ENCODE results near the gene MTG1. TPM values are rescaled to one million over a fixed set of nuclear protein-coding genes. Genes with fewer than 3 reads are reported as not detected.
"Not testable (repeated sequence)": the region's sequence is repeated elsewhere in the genome, so short reads cannot be mapped to it uniquely, and the experiment has no call there.

The MTG1 gene
- total RNA-seq, 1 donor from 2014 or later: 20.9 TPM

DNA sequence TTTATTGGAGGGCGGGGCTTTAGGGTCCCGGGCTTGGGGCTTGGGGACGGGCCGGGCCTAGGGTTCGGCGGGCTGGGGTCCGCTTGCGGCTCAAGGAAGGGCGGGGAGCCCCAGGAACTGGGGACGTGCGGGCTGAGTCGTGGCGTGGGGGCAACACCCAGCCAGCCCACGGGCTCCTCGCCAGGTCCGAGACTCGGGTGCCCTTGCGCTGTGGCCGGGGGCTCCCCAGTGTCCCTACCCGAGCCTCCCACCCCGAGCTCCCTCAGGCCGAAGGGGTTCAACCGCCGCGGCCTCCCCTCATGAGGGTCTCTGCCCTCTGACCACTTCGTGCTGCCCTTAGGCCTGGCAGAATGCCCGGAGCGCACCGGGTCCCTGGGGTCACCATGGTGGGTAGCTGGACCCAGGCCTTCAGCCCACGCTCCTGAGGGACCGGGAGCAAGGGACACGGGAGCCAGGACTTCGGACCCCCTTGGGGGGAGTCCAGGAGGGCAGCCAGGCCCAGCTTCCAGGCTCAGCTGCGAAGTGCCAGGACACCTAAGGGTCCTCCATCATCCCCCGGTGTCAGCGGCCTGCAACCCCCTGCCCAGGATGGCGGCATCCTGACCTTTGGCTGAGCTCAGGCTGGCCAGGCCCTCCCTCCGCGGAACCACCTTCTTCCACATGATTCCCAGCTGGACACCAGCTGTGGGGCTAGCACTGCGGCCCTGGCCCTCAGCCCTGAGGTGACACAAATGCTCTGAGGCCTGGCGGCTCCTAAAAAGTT, 35.6 kb upstream of the MTG1 start:
- intact Hi-C loops (cut with micrococcal nuclease): no loop called here
- DNase-seq (peak; percentile 76), ATAC-seq (peak; percentile 64)

DNA sequence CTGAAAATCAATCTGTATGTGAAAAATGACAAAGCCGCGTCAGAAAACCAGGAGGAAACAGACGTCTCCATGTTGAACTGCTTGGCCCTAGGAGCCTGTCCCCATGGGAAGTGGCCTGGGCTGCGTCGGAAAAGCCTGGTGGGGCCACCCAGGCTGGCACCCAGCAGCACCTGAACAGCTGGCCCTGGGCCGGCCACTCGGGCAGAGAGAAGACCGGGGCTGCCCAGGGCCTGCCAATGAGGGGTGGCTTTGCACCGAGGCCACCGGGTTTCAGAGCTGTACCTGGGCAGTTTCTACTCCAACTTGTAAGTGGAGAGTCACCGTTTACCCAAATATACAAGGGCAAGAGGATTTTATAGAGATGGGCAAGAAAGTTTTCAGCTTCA, 35.0 kb upstream of the MTG1 start:
- ATAC-seq: no peak
- DNase-seq: no peak
- intact Hi-C loops (cut with micrococcal nuclease): no loop called here

DNA sequence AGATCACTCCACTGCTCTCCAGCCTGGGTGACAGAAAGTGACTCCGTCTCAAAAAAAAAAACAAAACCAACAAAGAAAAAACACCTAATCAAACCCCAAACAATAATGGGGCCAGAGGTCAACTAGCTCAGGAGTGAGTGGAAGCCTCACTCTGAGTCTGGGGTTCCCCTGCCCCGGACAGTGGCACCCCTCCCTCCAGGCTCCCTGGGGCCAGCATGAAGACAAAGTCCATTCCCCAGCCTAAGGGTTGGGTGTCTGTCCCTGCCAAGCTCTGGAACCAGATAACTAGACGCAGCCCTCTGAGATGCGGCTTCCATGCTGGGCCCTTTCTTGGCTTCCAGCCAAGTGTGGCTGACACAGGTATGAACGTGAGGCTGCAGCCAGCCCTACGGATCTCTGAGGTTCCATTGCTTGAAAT, 34.4 kb upstream of the MTG1 start:
- intact Hi-C loops (cut with micrococcal nuclease): no loop called here
- peak; percentile 11 for ATAC-seq
- DNase-seq: peak; percentile 53

DNA sequence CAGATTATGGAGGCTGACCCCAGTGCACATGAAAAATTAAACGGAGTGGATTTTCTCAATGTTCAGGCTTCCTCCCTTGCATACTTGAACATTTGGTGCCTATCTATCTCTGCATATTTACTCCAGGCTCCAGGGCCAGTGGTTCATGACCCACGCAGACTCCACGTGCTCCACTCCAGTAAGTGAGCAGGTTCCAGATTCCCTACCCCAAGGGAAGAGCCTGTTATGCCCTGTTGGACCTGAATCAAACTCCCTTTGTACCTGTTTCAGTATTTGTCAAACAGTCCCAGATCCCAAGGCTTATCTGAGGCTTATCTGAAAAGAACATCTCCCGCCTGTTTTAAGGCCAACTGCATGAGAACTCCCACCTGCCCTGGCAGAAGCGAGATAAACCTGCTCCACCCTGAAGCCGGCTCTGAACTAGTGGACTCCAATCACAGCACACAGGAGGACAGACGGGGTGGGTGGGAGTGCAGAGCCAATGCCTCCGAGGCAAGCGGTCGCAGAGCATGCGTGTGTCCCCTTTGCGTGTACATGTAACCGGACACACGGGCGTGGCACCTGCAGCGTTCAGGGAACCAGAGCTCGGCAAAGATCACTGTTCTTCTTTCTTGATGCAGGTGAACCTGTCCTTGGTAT, 33.9 kb upstream of the MTG1 start:
- intact Hi-C loops (cut with micrococcal nuclease): no loop called here
- ATAC-seq (no peak), DNase-seq (no peak)

DNA sequence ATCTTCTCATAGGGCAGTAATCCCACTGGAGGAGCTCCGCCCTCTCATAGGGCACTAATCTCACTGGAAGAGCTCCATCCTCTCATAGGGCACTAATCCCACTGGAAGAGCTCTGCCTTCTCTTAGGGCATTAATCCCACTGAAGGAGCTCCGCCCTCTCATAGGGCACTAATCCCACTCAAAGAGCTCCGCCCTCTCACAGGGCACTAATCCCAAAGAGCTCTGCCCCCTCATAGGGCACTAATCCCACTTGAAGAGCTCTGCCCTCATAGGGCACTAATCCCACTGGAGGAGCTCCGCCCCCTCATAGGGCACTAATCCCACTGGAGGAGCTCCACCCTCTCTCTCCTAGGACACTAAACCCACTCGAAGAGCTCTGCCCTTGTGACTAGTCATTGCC, 32.7 kb upstream of the MTG1 start:
- intact Hi-C loops (cut with micrococcal nuclease): no loop called here
- DNase-seq: no peak
- no peak for ATAC-seq

DNA sequence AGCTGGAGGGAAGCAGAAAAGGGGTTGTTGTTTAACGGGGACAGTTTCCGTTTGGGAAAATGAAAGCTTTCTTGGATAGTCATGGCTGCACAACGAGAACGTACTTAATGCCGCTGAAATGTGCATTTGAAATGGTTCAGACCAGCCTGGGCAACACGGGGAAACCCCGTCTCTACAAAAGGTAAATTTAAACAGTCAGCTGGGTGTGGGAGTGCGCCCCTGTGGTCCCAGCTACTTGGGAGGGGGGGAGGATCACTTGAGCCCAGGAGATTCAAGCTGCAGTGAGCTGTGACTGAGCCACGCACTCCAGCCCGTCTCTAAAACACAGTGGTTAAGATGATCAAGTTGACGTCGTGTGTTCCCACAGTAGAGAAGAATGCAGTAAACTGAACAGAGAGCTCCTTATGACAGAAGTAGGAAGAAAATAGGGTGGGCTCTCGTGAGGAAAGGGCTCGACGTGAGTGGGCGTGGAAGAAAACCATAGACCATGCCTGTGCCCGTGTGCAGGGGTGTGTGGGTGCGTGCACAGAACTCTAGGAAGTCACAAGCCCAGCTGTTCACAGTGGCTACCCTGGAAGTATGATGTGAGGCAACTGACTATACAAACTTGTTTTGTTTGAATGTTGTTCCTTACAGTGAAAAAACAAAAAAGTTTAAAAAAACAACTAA, 32.0 kb upstream of the MTG1 start:
- DNase-seq (no peak), ATAC-seq (no peak)
- intact Hi-C loops (cut with micrococcal nuclease): no loop called here

DNA sequence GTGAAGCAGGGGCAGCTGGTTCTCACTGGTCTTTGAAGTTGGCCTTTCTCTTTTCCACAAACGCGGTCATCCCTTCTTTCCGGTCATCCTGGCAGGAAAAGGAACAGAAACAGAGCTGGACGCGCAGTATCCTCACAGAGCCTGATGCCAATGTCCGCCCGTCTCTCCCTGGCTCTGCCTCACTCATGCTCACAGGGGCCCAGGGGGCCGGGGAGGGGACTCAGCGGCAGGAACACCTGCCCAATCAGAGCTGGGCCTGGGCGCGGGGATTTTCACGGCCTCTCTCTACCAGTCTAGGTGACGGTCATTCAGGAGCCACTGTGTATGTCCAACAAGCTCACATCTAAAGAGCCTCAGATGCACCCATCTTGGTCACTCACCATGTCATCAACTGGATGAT, 31.1 kb upstream of the MTG1 start:
- ATAC-seq (no peak), DNase-seq (no peak)
- intact Hi-C loops (cut with micrococcal nuclease): no loop called here

DNA sequence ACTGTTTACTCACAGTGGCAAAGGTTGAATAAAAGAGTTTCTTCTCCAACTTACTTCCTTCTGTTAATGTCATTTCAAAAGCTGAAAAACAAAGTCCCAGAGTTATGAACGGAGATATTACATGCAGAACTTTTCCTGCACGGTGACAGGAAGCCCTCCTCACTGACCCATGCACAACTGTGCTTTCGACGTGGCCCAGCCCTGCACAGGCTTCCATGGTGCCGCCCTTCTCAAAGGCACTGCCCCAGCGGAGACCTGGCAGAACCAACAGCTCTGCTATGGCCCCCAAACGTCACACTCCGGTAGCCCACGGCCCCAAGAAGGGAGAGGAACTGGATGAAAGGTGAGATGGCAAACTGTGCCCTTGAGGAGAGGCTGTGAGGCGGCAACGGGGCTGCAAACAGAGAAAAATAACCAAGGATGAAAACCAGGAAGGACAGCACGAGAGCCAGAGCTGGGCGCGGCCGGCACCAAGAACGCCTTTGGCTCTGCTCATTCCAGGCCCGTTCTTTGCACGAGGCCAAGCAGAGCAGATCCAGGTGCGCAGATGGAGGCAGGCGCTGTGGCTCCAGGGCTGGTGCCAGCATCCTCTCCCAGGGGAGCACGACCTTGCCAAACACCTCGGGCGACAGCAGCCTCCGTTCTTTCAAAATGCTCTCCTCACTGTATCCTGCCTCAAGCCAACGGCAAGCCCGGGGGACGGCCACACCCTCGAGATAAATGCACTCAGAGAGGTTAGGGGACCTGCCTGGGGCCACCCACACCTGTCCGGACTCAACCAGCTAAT, 29.1 kb upstream of the MTG1 start:
- no peak for DNase-seq
- peak; percentile 23 for ATAC-seq
- intact Hi-C loops (cut with micrococcal nuclease): no loop called here

DNA sequence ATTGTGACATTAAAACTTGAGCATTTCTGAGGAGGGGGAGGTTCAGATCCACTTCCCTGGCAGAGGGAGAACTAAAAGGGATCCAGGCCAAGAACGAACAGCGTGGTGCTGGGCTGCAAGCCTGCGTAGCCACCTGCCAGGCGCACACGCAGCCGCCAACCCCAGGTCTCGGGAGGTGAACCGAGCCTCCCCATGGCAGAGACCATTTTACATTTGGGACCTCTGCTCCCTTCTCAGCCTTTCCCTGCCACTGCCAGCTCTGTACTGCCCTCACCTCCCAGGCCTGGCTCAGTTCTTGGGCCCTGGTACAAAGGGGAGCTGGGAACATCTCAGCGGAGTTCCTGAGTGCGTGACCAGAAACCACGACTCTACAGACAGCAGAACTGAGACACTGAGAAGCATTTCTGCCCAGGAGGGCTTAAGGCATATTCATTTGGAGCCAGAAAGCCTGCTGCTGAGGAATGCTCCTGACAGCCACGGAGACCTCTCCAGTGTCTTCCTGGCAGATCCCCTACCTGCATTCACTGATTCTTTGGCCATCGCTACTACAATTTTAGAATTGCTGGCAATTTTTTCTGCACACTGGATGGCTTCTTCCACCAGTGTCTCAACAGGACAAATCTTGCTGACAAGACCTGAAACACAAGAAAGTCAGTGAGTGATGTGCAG, 28.4 kb upstream of the MTG1 start:
- DNase-seq: no peak
- intact Hi-C loops (cut with micrococcal nuclease): no loop called here
- ATAC-seq: no peak

DNA sequence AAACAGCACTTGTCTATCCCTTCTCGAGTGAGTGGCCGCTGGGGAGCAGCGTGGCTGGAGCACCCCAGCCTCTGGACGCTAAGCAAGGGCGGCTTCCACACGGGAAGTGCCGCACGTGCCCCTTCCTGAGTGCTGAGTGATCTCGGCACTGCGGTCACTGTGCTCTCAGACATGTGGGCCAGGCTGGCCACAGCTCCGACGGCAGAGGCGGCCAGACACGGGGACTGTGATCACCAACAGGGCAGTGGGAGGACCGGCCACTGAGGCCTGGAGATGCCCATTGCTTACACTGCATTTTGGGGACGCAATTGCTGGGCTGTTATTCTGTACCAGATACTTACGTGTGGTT, 27.9 kb upstream of the MTG1 start:
- ATAC-seq: no peak
- intact Hi-C loops (cut with micrococcal nuclease): no loop called here

DNA sequence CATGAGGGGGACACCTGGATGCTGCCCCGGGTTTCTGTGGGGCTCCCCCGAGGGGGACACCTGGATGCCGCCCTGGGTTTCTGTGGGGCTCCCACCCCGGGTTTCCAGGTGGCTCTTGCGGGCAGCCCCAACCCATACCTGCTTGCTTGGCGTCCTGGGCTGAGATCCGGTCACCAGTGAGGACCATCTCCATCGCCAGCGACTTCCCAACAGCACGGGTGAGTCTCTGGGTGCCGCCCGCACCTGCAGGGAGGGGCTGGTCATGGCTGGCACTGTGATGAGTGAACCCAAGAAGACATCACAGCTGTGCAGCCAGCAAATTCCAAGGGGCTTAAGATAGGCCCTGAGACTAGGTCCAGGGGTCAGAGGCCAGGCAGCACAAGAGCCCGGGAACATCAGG, 27.2 kb upstream of the MTG1 start:
- no peak for DNase-seq
- intact Hi-C loops (cut with micrococcal nuclease): no loop called here
- no peak for ATAC-seq

More for the DNA sequence above, 27.9 kb upstream of the MTG1 start:
- no peak for DNase-seq

DNA sequence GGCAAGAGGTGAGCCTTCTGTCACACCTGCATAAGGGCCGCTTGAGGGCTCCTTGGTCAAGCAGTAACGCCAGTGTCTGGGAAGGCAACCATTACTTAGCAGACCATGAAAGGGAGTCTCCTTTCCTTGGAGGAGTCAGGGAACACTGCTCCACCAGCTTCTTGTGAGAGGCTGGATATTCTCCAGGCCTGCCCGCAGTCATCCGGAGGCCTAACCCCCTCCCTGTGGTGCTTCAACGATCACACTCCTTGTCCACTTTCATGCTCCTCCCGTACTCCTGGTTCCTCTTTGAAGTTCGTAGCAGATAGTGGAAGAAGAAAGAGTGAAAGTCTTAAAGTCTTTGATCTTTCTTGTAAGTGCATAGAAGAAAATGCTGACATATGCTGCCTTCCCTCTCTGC, 26.5 kb upstream of the MTG1 start:
- intact Hi-C loops (cut with micrococcal nuclease); ATAC-seq; DNase-seq: not testable (repeated sequence)

DNA sequence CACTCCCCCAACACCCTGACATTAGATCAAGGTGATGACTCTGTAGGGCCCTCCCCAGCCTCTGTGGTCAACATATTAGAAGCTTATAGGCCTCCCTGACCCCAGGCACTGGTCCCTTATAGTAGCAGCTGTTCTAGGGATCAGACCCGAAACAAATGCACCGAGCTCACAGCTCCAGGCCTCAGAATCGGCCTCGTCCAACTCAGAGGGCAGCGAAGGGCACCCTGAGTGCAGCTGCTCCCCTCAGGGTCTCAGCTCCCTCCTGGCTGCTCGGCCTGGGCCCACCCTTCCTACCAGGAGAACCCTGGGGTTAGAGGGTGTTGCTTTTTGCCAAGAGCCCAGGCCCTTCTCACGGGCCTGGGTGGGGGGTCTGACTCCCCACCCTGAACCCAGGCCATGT, 25.8 kb upstream of the MTG1 start:
- ATAC-seq: no peak
- intact Hi-C loops (cut with micrococcal nuclease): no loop called here
- DNase-seq: no peak

DNA sequence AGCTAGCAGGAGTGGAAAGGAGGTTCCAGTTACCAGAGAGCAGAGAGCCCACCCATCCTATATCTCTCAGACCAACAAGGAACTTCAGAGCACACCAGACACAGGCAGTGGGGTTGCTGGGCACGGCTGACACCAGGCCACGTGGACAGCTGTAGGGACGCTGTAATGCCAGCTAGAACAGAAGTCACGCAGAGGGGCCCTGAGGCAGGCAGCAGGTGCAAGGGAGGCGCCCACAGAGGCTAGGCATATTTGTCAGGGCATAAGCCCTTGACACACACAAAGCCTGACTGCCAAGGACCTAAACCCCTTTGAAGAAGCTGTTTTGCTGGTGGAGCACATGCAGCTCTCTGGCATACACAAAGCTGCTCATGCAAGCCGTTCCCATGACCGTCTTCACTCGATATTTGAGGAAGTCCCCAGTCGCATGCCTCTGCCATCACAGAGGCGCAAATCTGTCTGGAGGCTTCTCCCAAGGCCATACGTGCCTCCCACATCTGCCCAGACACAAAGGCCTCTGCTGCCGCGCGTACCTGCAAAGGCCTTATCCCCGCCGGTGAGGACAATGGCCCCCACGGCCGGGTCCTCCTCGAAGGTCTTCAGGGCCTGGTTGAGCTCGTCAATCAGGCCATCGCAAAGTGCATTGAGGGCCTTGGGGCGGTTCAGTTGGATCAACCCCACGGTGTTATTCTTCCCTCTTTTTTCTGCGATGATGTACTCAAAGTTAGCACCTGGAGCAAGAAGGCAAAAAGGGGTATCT, 23.7 kb upstream of the MTG1 start:
- no peak for ATAC-seq
- DNase-seq: no peak
- intact Hi-C loops (cut with micrococcal nuclease): no loop called here

DNA sequence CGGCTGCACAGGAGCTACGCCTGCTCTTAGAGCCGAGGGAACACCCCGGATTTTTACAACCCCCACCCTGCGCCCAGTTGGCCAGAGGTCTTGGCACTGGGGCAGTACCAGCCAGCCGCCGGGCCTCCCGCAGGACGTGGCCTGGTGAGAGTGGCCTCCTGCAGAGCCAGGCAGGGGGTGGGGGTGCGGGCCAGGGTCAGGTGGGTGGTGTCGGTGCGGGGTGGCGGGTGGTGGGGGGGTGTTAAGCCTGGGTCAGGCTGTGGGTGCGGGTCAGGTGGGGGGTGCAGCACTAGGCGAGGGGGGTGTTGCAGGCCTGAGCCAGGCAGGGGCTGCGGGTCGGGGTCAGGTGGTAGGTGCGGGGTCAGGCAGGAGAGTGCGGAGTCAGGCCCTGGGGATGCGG, 21.4 kb upstream of the MTG1 start:
- ATAC-seq (peak; percentile 1), DNase-seq (peak; percentile 55)
- intact Hi-C loops (cut with micrococcal nuclease): no loop called here

DNA sequence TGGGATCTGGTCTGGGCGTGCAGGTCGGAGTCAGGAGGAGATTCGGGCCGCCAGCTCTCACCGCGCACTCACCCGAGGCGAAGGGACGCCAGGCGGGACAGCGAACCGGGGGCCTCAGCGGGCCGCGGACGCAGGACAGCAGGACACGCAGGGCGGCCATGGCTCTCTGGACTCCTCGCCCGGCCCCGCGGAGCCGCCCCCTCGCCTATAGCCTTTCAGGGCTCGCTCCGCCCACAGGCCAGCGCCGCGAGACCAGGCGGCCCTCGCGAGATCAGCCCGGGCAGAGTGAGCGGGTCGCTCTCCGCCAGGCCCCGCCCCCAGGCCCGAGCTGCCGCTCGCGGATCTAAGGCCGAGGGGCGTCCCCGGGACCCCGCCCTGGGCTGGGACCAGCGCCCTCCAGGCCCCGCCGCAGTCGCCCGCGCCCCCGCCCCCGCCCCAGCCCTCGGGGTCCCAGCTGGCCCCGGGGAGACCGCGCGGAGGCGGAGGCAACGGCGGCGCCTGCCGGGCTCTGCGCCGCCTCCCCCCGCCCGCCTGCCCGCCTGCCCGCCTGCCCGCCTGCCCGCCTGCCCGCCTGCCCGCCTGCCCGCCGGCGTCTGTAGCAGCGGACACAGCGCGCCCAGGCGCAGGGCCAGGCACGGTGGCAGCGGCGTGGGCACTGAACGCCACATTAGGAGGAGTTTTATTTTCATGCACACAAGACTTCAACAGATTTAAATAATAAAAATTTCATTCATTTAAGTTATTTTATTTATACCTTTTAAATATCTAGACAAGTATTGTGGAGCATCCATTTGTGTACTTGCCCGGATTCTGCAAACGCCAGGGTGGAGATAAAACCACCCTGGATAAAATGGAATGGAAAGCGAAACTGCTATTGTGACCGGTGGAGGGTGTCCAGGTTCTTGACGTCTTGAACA, 20.5 kb upstream of the MTG1 start, which contains the start of gene ECHS1:
TSS of gene ECHS1 (minus strand) at position 181 of the 917 bp plus-strand sequence. CDS start at position 160, 21 bp downstream.
- ATAC-seq (peak; percentile 99), DNase-seq (peak; percentile 99)
- intact Hi-C loops (cut with micrococcal nuclease): no loop called here

DNA sequence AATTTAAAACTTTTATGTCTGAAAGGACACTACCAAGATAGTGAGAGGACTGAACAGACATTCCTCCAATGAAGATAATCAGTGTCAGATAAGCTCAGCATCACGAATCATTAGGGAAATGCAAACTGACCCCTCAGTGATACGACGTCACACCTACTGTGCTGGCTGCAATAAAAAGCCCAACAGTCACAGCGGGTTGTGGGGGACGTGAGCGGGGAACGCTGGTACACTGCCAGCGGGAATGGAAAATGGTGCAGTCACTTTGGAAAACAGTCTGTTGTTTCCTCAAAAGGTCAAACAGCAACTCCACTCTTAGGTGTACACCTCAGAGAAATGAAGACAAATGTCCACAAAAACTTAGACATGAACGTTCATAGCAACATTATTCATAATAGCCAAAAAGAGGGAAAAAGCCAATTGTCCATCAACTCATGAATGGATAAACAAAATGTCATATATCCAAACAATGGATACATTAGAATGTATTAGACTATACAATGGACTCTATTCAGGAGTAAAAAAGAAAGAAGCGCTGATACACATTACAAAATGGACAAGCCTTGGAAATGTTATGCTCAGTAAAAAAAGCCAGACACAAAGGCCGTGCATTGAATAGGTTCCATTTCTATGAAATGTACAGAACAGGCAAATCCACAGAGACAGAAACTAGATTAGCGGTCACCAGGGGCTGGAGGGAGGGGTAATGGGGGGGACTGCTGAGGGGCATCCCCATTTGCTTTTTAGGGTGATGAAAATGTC, 18.4 kb upstream of the MTG1 start:
- ATAC-seq (no peak), DNase-seq (no peak)
- intact Hi-C loops (cut with micrococcal nuclease): no loop called here
